GM19438 (cell line): ENCODE measurements around the gene BCL10.
A peak's percentile ranks its signal among the peaks of the same experiment; 100 is the strongest.

Experiments used
- ATAC-seq: cut with Tn5 transposase; IDR thresholded peaks from one replicate; pipeline ENCODE4 v1.9.1; 2021; ENCODE audit warnings: low read depth; ENCODE audit not compliant: unreplicated experiment

BCL10 gene

DNA sequence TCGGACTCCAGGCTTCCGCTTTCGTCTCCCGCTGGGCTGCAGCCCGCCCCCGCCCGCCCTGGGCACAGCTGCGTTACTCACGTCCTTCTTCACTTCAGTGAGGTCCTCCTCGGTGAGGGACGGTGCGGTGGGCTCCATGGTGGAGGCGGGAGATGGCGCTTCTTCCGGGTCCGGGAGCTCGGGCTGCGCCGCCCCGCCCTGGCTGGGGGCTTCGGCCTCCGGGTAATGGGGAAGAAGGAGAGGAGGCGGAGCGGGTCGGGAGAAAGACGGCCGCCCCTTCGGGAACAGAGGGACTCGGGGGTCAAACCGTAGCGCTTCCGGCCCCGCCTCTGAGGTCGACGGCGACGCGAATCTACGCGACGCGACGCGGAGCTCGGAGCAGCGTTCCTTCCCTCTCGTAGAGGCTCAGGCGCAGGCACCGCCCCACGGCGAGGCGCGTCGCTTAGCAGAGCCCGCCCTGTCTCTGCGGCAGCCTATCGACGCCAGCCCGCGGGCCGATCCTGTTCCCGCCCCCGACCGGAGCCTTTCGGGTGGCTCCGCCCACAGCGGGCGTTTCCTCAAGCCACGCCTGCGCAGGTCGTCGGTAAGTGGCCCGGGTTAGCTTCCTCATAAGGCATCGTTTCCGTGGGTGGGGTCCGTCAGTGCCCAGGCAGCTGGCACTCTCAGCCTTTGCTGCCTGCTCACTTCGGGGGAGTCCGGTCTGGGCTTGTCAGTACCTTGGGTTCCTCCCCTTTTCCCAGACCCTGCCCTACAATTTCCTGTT lies at the start of gene BCL10:
Gene BCL10 (minus strand): TSS at position 418 of the 763 bp plus-strand sequence. CDS start 280 bp downstream, at position 138.
- ATAC-seq = peak; percentile 96

DNA sequence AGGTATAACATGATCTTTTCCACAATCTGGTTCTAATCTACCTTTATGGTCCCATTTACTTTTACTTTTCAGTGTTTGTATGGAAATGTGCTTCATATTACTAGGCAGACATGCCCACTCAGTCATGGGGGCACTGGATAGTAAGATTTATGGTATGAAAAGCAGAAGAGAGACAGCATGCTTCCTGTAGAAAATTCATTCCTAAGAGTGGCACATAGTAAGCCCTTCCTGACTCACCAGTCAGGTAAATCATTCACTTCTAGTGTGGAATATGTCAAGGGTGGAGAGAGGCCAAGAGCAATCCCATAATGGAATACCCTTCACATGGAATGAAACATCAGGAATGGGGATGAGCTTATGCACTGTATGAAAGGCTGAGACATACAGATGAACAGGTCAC lies 49.5 kb upstream of the BCL10 start:
- no peak for ATAC-seq

DNA sequence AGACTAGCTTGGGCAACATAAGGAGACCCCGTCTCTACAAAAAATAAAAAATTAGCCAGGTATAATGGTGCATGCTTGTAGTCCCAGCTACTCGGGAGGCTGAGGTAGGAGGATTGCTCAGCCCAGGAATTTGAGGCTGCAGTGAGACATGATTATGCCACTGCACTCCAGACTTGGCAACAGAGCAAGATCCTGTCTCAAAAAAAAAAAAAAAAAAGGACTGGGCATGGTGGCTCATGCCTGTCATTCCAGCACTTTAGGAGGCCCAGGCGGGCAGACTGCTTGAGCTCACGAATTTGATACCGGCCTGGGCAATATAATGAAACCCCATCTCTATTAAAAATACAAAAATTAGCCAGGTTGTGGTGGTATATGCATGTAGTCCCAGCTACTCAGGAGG lies 47.3 kb upstream of the BCL10 start:
- no peak for ATAC-seq

DNA sequence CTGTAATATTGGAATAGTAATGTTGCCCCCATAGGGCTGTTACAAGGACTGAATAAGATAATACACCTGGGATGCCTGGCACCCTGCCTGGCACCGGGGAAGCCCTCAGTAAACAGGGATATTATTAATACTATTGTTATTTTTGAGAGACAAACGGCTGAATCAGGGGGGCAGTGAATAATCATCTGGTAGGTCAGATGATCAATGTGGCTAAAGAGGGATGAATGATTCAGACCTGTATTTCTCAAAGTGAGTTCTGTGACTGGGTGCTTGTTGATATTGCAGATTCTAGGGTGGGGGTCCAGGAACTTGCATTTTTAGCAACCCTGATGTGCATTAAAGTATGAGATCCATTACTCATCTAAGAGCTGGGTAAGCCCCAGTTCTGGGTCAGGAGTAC lies 46.2 kb upstream of the BCL10 start:
- no peak for ATAC-seq

DNA sequence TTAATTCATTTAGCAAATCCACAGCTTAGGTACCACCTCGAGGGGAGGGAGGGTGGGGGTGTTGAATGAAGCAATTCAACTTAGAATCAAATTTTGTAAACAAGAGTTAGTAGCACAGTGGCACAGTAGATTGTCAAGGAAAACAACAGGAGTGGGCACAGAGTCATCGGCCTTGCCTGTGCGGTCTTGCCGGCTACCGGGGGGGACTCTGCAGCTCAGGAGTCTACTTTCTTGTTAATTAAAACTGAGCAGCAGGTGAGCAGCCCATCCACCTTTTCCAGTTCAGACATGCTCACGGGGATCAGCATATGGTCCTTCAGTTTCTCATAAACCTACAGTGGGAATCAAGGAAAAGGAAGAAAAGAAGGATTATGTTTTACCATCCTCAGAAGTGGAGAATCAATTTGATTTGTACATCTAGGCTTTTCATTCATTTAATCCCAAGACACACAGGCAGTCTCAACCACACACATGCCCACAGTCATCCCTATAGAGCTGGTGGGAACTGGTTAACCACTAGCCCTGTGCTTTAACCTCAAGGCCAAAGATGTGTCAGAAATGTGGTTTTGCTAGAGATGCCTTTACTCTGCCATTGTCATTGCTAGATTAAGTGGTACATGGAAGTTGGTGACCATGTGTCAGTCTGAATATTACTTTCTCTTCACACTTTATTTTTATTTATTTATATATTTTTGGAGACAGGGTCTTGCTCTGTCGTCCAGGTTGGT lies 45.0 kb upstream of the BCL10 start:
- no peak for ATAC-seq

DNA sequence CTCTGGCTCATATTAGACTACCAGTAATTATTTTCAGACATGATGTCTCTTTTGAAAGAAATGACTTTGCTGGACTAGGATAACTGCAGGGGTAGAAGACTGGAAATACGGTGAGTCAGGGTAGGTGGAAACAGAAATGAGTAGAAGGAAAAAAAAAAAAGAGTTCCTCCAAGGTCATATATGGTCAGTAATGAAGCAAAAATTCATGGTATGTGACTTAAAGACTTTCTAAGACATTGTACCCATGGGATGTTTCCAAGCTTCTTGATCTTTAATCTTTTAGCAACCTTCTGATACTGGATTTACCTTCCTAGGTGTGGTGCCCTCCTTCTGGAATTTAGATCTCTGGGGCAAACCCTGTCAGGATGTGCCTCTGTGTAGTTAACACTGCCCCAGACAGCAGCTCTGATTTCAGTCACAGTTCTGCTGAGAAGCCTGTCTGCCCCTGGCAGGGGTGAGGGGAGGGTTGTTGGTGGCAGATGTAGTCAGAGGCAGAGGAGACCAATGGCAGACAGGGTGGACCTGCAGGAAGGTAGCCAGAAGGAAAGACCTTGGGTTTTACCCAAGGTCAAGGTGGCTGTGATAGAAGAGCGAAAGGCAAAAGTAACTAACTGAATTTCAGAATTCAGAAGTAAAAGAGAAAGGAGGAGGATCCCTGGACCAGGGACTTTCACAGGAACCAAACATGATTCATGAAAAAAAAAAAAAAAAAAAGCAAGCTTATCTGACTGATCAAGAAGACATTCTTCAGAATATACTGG lies 44.1 kb upstream of the BCL10 start:
- ATAC-seq = no peak

DNA sequence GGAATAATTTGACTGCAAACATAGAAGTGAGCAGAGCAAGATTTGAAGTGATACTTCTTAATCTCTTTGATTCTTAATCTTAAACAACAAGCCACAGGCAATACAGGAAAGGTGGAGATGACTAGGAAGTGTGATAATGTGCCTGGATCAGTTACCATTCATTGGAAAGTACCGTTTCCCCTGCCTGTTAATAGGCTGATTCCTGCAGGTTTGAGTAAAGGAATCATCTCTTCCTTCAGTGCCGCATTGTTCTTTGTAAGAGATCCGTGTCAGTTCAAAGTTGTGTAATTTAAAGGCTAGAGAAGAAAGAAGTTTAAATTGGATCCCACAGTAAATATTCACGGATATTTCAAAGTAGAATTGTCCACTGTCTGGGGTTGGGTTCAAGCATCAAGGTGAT lies 43.5 kb upstream of the BCL10 start:
- ATAC-seq = no peak

DNA sequence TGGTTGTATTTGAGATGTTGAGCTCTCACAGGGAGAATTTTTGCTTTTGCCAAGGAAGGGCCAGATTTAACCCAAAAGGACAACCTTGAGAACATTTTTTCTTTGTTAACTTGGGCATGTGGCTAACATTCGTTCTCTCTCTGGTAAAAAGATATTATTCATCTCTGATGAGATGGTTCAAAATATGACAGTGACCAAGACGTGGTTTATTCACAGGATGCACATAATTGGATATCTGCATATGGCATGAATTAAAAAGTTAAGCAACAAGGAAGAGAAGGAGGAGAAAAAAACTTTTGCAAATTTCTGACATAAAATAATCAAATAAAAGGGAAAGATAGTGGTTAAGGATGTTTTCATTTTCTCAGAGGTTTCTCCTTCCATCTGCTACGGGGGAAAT lies 43.1 kb upstream of the BCL10 start:
- no peak for ATAC-seq

DNA sequence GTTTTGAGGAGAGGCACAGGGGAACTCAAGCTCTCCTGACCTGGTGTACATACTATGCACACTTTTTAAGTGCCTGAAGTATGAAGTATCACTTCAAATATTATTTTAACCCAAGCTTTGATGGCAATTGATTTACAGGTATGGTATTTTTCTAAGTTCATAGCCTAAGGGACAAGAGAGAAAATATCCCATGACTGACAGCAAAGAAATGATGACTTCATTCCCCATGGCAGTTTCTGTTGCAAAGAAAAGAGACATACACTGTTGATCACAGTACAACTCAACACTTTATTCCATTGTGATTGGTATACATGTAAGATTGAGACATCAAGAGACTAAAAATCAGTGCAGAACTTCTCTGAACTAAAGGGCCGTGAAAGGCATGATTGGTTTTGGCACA lies 41.8 kb upstream of the BCL10 start:
- no peak for ATAC-seq

DNA sequence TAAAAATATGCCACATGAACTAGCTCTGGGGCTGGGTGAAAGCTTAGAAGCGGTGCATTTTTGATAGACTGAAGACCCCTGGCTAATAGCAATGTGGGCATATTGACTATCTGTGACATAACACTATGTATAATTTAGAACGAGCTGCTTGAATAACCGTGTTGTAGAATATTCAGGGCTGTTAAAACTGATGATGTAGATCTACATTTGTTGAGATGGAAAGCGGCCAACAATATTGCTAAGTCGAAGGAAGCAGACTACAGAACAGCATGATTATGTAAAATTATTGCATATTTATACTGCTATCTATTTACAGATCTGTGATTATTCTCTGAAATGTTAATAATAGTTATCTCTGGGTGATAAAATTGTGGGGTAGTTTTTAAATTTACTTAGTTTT lies 41.1 kb upstream of the BCL10 start:
- no peak for ATAC-seq

DNA sequence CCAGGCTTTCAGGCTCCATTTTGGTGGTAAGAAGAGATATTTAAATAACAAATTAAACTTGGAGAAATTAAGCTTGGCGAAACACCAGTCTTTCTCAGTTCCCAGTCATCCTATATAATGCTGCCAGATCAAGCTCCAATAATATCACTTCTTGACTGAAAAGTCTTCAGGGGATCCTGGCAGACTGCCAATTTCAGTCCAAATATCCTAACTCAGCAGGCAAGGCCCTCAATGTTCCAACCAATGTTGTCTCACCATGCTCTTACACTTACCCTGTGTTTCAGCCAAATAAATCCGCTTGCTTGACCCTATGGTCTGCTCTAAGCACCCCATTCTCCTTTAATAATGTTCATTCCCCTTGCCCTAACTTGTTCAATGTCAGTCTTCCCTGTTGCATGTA lies 39.9 kb upstream of the BCL10 start:
- no peak for ATAC-seq

DNA sequence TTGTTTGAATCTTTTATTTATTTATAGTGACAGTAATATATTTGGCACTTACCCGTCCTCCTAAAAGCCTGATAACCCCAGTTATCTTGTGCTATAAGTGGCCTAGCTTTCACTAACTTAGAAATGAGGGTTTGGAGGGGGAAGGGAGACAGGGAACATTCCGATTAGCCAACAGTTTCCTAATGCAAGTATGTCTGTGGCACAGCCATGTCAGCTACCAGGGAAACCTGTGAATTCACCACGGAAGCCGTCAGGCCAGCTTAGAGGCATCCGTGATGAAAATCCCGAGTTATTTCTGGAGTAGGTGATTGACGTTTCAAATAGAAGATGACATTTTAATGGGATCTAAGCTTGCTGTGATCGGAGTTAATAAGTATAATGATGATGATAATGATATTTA lies 39.4 kb upstream of the BCL10 start:
- no peak for ATAC-seq

DNA sequence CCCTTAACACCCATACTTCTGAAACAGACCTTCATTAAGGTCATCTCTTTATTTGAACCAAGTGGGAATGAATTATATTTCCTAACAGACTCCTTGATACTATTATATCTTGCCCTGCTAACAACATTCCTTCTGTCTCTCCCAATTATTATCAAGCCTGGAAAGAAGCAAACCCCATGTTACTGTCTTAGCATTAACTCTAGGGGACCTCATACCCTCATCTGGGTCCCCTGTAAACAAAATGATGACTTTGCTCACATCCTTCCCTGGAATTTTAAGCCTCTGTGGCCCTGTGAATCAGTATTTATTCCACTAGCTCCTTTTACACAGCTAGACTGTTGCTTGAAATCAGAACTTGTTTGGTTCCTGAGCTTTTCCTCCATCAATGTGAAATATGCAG lies 38.3 kb upstream of the BCL10 start:
- ATAC-seq = no peak

DNA sequence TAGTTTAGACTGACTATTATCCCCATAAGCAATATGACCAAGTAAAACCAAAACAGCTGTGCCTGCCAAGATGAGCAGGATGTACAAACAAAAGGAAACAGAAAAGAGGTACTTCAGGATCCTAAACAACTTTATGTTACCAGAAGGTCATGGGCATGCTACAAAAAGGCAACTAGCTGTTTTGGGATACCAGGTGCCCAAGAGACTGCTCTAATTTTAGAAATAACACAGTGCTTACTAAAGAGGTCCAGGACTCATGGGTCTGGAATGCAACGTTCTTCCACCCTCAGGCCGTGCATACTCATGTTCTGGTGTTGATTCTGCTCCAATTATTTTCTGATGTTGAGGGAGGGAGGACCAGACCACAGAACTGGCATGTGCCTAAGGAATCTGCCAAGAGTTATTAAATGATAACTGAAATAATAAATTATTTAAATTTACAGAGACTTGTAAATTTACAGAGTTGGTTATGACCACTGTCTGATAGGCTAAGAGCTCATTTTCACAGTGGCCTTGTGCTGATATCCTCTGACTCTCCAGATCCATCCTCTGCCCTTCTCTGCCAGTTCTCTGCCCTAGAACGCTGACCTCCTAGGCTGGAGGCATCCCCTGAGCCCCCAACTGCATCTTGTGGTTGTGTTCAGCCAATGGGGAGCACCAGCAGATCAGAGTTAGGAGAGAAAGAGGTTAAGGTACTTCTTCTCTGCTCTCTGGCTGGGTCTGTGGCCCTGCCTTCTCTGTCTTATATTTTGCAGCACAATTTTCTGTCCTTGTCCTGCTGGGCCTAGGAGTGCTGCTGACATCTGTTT lies 37.7 kb upstream of the BCL10 start:
- no peak for ATAC-seq

DNA sequence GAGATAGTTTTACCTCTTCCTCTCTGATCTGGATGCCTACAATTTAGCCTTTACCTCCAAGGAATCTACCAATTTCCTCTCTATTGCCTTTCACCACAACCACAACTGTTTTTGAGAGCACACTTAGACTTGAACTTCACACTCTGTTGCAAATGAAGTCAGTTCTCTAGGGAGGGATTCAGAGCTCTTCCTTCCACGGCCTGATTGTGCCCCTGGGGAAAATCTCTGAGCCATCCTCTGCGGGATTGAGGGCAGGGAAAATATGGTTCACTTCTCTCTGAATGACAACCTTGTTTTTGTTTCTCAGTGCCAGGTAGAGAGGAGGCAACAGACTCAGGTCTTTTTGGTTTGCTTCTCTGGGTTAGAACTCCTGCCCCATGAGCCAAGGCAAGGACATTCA lies 35.4 kb upstream of the BCL10 start:
- no peak for ATAC-seq

DNA sequence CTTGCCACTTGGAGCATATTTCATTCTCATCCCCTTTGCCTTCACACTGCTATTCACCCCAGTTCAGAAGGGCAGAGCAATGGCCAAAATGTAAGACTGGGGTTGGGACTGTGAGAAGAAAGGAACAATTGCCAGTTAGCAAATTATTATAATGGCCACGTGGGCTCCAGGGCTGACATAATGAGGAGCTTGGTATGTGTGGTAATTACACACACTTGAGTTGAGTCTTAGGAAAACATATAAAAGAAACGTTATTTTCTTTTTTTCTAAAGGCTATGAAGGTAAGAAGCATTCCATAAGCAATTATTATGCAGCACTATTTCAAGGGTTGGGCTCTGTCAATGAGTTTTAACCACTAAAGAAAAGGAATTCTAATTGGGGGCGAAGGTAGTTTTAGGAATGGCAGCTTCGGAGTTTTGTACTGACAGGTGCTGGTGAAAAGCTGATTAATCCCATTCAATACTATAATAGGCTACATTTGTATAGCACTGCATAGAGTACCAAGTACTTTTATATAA lies 32.5 kb upstream of the BCL10 start:
- ATAC-seq = no peak

DNA sequence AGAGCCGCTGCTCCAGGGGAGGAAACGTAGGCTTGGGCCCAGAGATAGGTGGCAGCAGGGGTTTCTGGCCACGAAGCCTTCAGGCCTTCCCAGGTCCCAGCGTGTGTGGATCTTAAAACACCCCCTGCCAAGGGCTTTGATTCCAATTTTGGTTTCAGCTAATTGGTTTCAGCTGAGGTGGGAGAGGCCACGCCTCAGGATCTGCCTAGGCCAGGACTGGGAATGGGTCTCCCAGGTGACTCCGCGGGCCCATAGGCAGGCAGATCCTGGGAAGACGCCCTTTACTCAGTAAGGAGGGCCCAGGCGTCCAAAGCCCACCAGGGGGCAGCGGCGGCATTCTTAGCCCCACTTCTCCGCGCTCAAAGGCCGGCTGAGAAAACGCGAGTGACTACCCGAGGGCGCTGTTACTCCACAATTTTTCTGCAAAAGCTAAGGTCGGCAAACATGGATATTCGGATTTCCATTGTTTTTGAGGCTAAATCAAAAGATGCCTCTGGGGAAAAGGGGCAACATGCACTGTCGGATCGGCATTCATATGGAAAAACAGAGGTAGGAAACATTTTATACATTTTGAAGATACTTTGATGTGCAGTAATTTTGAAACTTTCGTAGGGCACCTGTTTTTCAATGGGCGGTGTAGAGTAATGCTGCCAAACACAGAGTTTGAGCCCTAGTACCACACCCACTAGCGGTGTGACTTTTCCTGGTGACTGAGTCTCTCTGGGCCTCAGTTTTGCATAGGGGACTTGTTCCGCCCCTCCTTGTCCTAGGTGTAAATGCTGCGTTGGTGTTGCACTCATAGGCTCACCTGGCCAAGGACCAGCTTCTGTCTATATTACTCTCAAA lies 31.8 kb upstream of the BCL10 start:
- peak; percentile 90 for ATAC-seq

DNA sequence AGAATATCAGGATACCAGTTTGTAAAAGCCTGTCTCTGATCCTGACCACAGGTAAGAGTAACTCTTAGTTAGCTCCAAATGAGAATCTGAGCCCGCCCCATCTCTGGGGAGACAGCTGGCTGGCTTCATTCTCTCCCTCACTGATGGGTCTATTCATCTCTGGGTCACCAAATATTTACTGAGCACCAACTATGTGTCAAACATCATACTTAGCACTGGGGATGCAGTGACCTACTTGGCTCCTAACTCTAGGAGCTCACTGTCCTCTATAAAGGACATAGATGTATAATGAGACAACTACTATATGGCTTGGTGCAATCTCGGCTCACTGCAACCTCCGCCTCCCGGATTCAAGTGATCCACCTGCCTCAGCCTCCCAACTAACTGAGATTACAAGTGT lies 29.8 kb upstream of the BCL10 start:
- ATAC-seq = no peak

DNA sequence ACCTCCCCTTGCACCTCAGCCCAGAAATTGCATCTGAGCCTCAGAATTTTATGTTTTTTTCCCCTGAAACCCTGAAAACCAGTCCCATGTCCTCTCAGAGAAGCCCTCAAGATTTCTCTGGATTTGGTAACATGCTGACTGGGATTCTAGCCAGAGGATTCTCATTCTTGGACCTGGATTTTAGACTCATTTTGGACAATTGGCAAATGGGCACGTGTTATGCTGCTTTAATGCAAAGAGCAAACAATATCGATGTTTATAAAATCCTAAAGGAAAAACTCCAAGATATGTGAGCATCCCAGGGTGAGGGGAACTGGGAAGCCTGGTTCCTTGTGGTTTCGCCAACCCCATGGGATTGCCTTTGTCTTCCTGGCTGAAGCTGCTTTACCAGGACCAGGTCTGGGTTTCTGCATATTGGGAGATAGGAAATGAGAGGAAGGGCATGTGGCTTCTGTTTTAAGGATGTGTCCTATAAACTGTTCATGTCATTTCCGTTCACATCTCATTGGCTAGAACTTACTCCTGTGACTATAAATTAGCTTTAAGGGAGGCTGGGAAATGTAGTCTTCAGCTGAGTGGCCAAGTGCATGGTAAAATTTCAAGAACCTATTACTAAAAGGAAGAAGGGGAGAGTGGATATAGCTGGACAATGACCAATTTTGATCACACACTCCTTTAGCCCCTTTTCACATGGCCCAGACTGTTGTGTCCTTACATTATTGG lies 27.2 kb upstream of the BCL10 start:
- no peak for ATAC-seq
